Adrenal gland (tissue), 5 donors: ENCODE measurements around the gene IL18RAP.

ENCODE experiments used
- CTCF ChIP-seq, 6 experiments: fragments of 450-650 bp in 4 of 6; fragments of 200-600 bp in 2 of 6; sonication (generic) in 1 of 6; IDR thresholded peaks; 1 replicate in 5 of 6; 2 replicates in 1 of 6; pipeline versions ENCODE4 v1.5.1 to v1.8.0; 2016 to 2021; ENCODE audit warnings: antibody characterized with exemption in 6 of 6, mild to moderate bottlenecking in 2 of 6, moderate library complexity in 1 of 6
- POLR2A ChIP-seq, 2 donors: fragments of 450-650 bp; IDR thresholded peaks; one replicate each; pipeline ENCODE4 v1.6.1; 2017; ENCODE audit warnings: antibody characterized with exemption in 2 of 2, mild to moderate bottlenecking in 2 of 2, moderate library complexity in 1 of 2
- donor health status: DM: no; HTN: no; CAD: no.

DNA sequence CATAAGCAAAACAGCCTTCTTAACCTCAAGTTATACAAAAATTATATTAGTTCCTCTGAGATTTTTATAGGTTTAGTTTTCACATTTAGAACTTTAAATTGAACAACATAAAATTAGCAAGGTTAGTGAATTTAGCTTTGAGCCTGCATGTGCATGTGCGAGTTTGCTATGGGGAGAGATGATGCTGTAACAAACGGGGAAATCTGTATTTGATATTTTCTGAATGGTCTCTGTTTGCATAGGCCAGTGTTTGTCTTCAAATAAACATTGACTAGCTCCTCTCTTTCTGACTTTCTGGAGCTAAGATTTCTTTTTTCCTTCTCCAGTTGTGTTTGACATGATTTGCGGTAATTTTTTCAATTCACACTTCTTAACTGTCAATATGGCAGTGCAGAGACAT, 30.9 kb upstream of the IL18RAP start:
- TF ChIP-seq POLR2A (IDR thresholded peaks at IDR 0.05) = no peak
- no peak for TF ChIP-seq CTCF (IDR thresholded peaks at IDR 0.05)
